Aorta (tissue), 5 donors: ENCODE data around the gene UNC93A. TPM values are rescaled to one million over a fixed set of nuclear protein-coding genes. Genes with fewer than 3 reads are reported as not detected.
"Not testable (repeated sequence)": the region's sequence is repeated elsewhere in the genome, so short reads cannot be mapped to it uniquely, and the experiment has no call there.

Experiments
- ATAC-seq: fragments of 200-7000 bp; cut with Tn5 transposase; one replicate; pipeline ENCODE4 v1.9.1; 2022; ENCODE audit warnings: moderate library complexity; ENCODE audit not compliant: low FRiP score
- DNase-seq, 2 donors: peaks; one replicate each; pipeline ENCODE4 v3.0.0-alpha.2; 2020
- H3K27ac ChIP-seq, 2 donors: one replicate each; pipeline ENCODE4 v1.5.1; 2013; ENCODE audit warnings: low read length in 2 of 2, mild to moderate bottlenecking in 2 of 2, moderate library complexity in 2 of 2, control low read depth in 1 of 2, inconsistent platforms in 1 of 2, low read depth in 1 of 2
- H3K27me3 ChIP-seq, 2 donors: one replicate each; pipeline ENCODE4 v1.6.1; 2013; ENCODE audit warnings: control low read depth in 1 of 2, low read length in 1 of 2, mild to moderate bottlenecking in 1 of 2, moderate library complexity in 1 of 2; ENCODE audit not compliant: insufficient read depth in 2 of 2, control insufficient read depth in 1 of 2
- H3K36me3 ChIP-seq, 2 donors: one replicate each; pipeline ENCODE4 v1.6.1; 2013; ENCODE audit warnings: control low read depth in 1 of 2, low read length in 1 of 2, mild to moderate bottlenecking in 1 of 2; ENCODE audit not compliant: insufficient read depth in 2 of 2, control insufficient read depth in 1 of 2
- H3K4me1 ChIP-seq, 2 donors: one replicate each; pipeline ENCODE4 v1.6.1; 2013; ENCODE audit warnings: low read length in 2 of 2, control low read depth in 1 of 2, mild to moderate bottlenecking in 1 of 2, moderate library complexity in 1 of 2; ENCODE audit not compliant: insufficient read depth in 2 of 2, control insufficient read depth in 1 of 2
- H3K4me3 ChIP-seq, 2 donors: one replicate each; pipeline ENCODE4 v1.5.1; 2013; ENCODE audit warnings: low read length in 2 of 2, control low read depth in 1 of 2, mild to moderate bottlenecking in 1 of 2
- H3K9me3 ChIP-seq: one replicate; pipeline ENCODE4 v1.6.1; 2013; ENCODE audit warnings: mild to moderate bottlenecking, low read length; ENCODE audit not compliant: control insufficient read depth
- WGBS, 2 donors: extraction: QIAGEN DNeasy Blood & Tissue Kit; methylation state at CpG; one replicate each; pipeline ENCODE4 v1.1.7; 2013; 5-methylcytosine and 5-hydroxymethylcytosine counted together
- intact Hi-C, 2 donors: fragments of 100-400 bp; cut with DNase I; formaldehyde crosslinking; loops; one replicate each; pipeline versions ENCODE4 v1.14.2 to v1.15.0; 2022
- polyA plus RNA-seq, 2 donors: library from polyadenylated mRNA; stranded (reverse); fragments of 200-250 nt; gene quantifications; one replicate each; pipeline ENCODE4 v1.2.3, GENCODE V29; 2013
- total RNA-seq, 2 donors: library from RNA; stranded (reverse); fragmentation: NEBNext Ultra II Directional; extraction: Animal tissue kit (Norgen Biotek cat#: 25700); gene quantifications; one replicate each; pipeline ENCODE4 v1.2.1, GENCODE V29; 2021
- donor health status: healthy with polysubstance abuse.
- donor health status: Bipolar disorder and iron deficiency.
- donor health status: DM: no; HTN: no; CAD: no.
- donor health status: DM: no; HTN: no; CAD: no.
- donor health status: DM: yes; HTN: yes; CAD: no.

The UNC93A gene
- total and polyA plus RNA-seq, 4 donors = not detected

GRCh38 chr6:167288591-167289225, 2.4 kb upstream of the UNC93A start:
- ATAC-seq, intact Hi-C loops, H3K4me1 ChIP-seq, DNase-seq, H3K4me3 ChIP-seq, H3K27ac ChIP-seq, H3K9me3 ChIP-seq, H3K36me3 ChIP-seq, H3K27me3 ChIP-seq: not testable (repeated sequence)
- 15 to 20% methylated on average over 10 to 14 of the region's 14 CpGs for WGBS, 2 donors

- intact Hi-C loops, H3K4me1 ChIP-seq, ATAC-seq, H3K9me3 ChIP-seq, H3K27ac ChIP-seq, H3K4me3 ChIP-seq, DNase-seq, H3K36me3 ChIP-seq, H3K27me3 ChIP-seq: not testable (repeated sequence)
- WGBS, 2 donors = 67 to 78% methylated on average over 1 of the region's 2 CpGs
These were observed 1.8 kb upstream of the UNC93A start for GRCh38 chr6:167289291-167289690.

GRCh38 chr6:167291623-167292300, 647 bp downstream of the UNC93A start:
- intact Hi-C loops = no loop called here

GRCh38 chr6:167292301-167293087, 1.4 kb downstream of the UNC93A start:
- no peaks in the 10 kb centered on the region for H3K27me3 ChIP-seq
- intact Hi-C loops = no loop called here
- no peaks in the 10 kb centered on the region for H3K36me3 ChIP-seq
- DNase-seq (no peak), ATAC-seq (no peak)
- no peaks in the 10 kb centered on the region for H3K4me1 ChIP-seq
- WGBS, 2 donors = 70 to 71% methylated on average over 6 of the region's 6 CpGs
- no peaks in the 10 kb centered on the region for H3K9me3 ChIP-seq
- no peak overlapping the region for H3K4me3 ChIP-seq
- H3K27ac ChIP-seq = no peak overlapping the region

More at GRCh38 chr6:167291623-167292300, 647 bp downstream of the UNC93A start:
- no peak overlapping the region for H3K27ac ChIP-seq
- no peaks in the 10 kb centered on the region for H3K27me3 ChIP-seq
- no peak overlapping the region for H3K4me3 ChIP-seq
- whole genome bisulfite sequencing, 2 donors = 48 to 56% methylated on average over 7 of the region's 7 CpGs
- DNase-seq (no peak), ATAC-seq (no peak)
- no peaks in the 10 kb centered on the region for H3K36me3 ChIP-seq
- H3K4me1 ChIP-seq = no peaks in the 10 kb centered on the region
- no peaks in the 10 kb centered on the region for H3K9me3 ChIP-seq

- H3K4me1 ChIP-seq = no peaks in the 10 kb centered on the region
- ATAC-seq (no peak), DNase-seq (no peak)
- H3K27ac ChIP-seq = no peak overlapping the region
- intact Hi-C loops = no loop called here
- 89 to 92% methylated on average over 10 of the region's 10 CpGs for WGBS, 2 donors
- H3K4me3 ChIP-seq = no peak overlapping the region
- H3K36me3 ChIP-seq = no peaks in the 10 kb centered on the region
- peaks cover 1% of the 10 kb centered on the region for H3K9me3 ChIP-seq
- H3K27me3 ChIP-seq = no peaks in the 10 kb centered on the region
These were observed 2.0 kb downstream of the UNC93A start for GRCh38 chr6:167293088-167293589.

- DNase-seq = no peak
- WGBS, 2 donors = 90 to 92% methylated on average over 13 of the region's 13 CpGs
- no peak overlapping the region for H3K4me3 ChIP-seq
These were observed 2.5 kb downstream of the UNC93A start for GRCh38 chr6:167293590-167294091.

GRCh38 chr6:167294241-167294640, 3.1 kb downstream of the UNC93A start:
- 90 to 92% methylated on average over 12 of the region's 12 CpGs for WGBS, 2 donors
- DNase-seq = no peak
- Histone ChIP-seq H3K36me3 (no peaks in the 10 kb centered on the region), H3K27ac (no peak overlapping the region), H3K9me3 (peaks cover 1% of the 10 kb centered on the region), H3K27me3 (no peaks in the 10 kb centered on the region), H3K4me3 (no peak overlapping the region), H3K4me1 (no peaks in the 10 kb centered on the region)
- ATAC-seq = no peak
- intact Hi-C loops = no loop called here

More at GRCh38 chr6:167293590-167294091, 2.5 kb downstream of the UNC93A start:
- H3K36me3 ChIP-seq = no peaks in the 10 kb centered on the region
- peaks cover 1% of the 10 kb centered on the region for H3K9me3 ChIP-seq
- intact Hi-C loops = no loop called here
- no peaks in the 10 kb centered on the region for H3K4me1 ChIP-seq
- H3K27ac ChIP-seq = no peak overlapping the region
- ATAC-seq = no peak
- no peaks in the 10 kb centered on the region for H3K27me3 ChIP-seq

GRCh38 chr6:167294651-167295494, 3.8 kb downstream of the UNC93A start:
- no peak overlapping the region for H3K27ac ChIP-seq
- peaks cover 1% of the 10 kb centered on the region for H3K9me3 ChIP-seq
- H3K4me1 ChIP-seq = no peaks in the 10 kb centered on the region
- no peak overlapping the region for H3K4me3 ChIP-seq
- H3K36me3 ChIP-seq = no peaks in the 10 kb centered on the region
- DNase-seq (no peak), ATAC-seq (no peak)
- WGBS, 2 donors = 85 to 88% methylated on average over 34 to 38 of the region's 38 CpGs
- intact Hi-C loops = no loop called here
- no peaks in the 10 kb centered on the region for H3K27me3 ChIP-seq
